SK-N-SH (cell line): ENCODE measurements around the gene CCDC141. TPM values are rescaled to one million over a fixed set of nuclear protein-coding genes. Genes with fewer than 3 reads are reported as not detected.

Experiments used
- CTCF ChIA-PET: fragments of 300-600, 350-600 bp; formaldehyde crosslinking; extraction: SDS; loops from one replicate; lab custom pipeline; 2021; lab: Yijun Ruan, JAX
- POLR2A ChIA-PET: fragments of 350-600 bp; sonication (Branson Sonifier 250); formaldehyde crosslinking; extraction: SDS; loops from one replicate; lab custom pipeline; 2020; ENCODE audit warnings: antibody characterized with exemption, inconsistent platforms; lab: Yijun Ruan, JAX
- DNase-seq: peaks from one replicate; pipeline ENCODE4 v3.0.0; 2012
- H2AFZ ChIP-seq: fragments of 200-600 bp; sonication (generic); 2 replicates; pipeline ENCODE4 v1.8.1; 2016; ENCODE audit warnings: antibody characterized with exemption, mild to moderate bottlenecking, low read depth
- H3F3A ChIP-seq: fragments of 200-600 bp; sonication (generic); replicated peaks from 2 replicates; pipeline ENCODE3; 2016; ENCODE audit warnings: antibody characterized with exemption, mild to moderate bottlenecking; ENCODE audit not compliant: insufficient read depth
- H3K27ac ChIP-seq, 2 experiments: fragments of 200-500 bp in 1 of 2; fragments of 200-600 bp in 1 of 2; sonication (Bioruptor generic) in 1 of 2; sonication (generic), shearing (Covaris generic) in 1 of 2; 2 replicates each; pipeline versions ENCODE4 v1.5.1 to v1.6.1; 2014 to 2016; ENCODE audit warnings: low read depth in 2 of 2, inconsistent platforms in 1 of 2, low read length in 1 of 2, mild to moderate bottlenecking in 1 of 2, mixed read lengths in 1 of 2
- H3K27me3 ChIP-seq: fragments of 200-600 bp; sonication (generic), shearing (Covaris generic); 2 replicates; pipeline ENCODE4 v1.6.1; 2016; ENCODE audit warnings: mixed run types; ENCODE audit not compliant: insufficient read depth
- H3K36me3 ChIP-seq, 2 experiments: fragments of 200-500 bp in 1 of 2; fragments of 200-600 bp in 1 of 2; sonication (Bioruptor generic) in 1 of 2; sonication (generic) in 1 of 2; replicated peaks in 1 of 2; 2 replicates each; pipeline versions ENCODE3 to v1.5.1; 2014 to 2016; ENCODE audit warnings: low read length in 1 of 2, mild to moderate bottlenecking in 1 of 2; ENCODE audit not compliant: insufficient read depth in 2 of 2, control insufficient read depth in 1 of 2
- H3K4me1 ChIP-seq, 2 experiments: fragments of 200-500 bp in 1 of 2; fragments of 200-600 bp in 1 of 2; sonication (Bioruptor generic) in 1 of 2; sonication (generic), shearing (Covaris generic) in 1 of 2; 2 replicates each; pipeline versions ENCODE4 v1.5.1 to v1.6.1; 2014 to 2016; ENCODE audit warnings: low read depth in 1 of 2, low read length in 1 of 2, mixed run types in 1 of 2; ENCODE audit not compliant: insufficient read depth in 2 of 2, control insufficient read depth in 1 of 2
- H3K4me2 ChIP-seq: fragments of 200-600 bp; sonication (generic), shearing (Covaris generic); 2 replicates; pipeline ENCODE4 v1.6.1; 2017; ENCODE audit warnings: mixed run types
- H3K4me3 ChIP-seq, 2 experiments: fragments of 200-500 bp in 1 of 2; fragments of 200-600 bp in 1 of 2; sonication (Bioruptor generic) in 1 of 2; sonication (generic), shearing (Covaris generic) in 1 of 2; 2 replicates each; pipeline versions ENCODE4 v1.5.1 to v1.8.1; 2014 to 2016; ENCODE audit warnings: low read depth in 2 of 2, inconsistent platforms in 1 of 2, low read length in 1 of 2, mild to moderate bottlenecking in 1 of 2, mixed read lengths in 1 of 2, moderate library complexity in 1 of 2
- H3K79me2 ChIP-seq: fragments of 200-600 bp; sonication (generic); 2 replicates; pipeline ENCODE4 v1.8.1; 2017; ENCODE audit warnings: mild to moderate bottlenecking; ENCODE audit not compliant: insufficient read depth
- H3K9ac ChIP-seq: fragments of 200-600 bp; sonication (generic); 2 replicates; pipeline ENCODE4 v1.6.1; 2017; ENCODE audit warnings: mixed run types
- H3K9me2 ChIP-seq: fragments of 200-600 bp; sonication (generic); 2 replicates; pipeline ENCODE4 v1.6.1; 2017; ENCODE audit warnings: mixed run types
- H3K9me3 ChIP-seq: fragments of 200-600 bp; sonication (generic); 2 replicates; pipeline ENCODE4 v1.6.1; 2017; ENCODE audit warnings: mixed run types, mild to moderate bottlenecking, moderate library complexity
- H4K20me1 ChIP-seq: fragments of 200-600 bp; sonication (generic); 2 replicates; pipeline ENCODE4 v1.6.1; 2017; ENCODE audit warnings: mild to moderate bottlenecking, mixed run types; ENCODE audit not compliant: insufficient read depth
- CHD2 ChIP-seq: fragments of 150-350 bp; IDR thresholded peaks from 2 replicates; pipeline ENCODE4 v1.6.1; 2018; ENCODE audit warnings: low read length; ENCODE audit not compliant: partially characterized antibody
- ELF1 ChIP-seq: IDR thresholded peaks from 2 replicates; pipeline ENCODE4 v1.4.0; 2012
- EP300 ChIP-seq, 2 experiments: IDR thresholded peaks; 2 replicates each; pipeline versions ENCODE4 v1.4.0 to v1.6.1; 2012; ENCODE audit warnings: borderline replicate concordance in 1 of 2, low read depth in 1 of 2, low read length in 1 of 2
- EZH2phosphoT487 ChIP-seq: fragments of 200-600 bp; sonication (generic); IDR thresholded peaks from 2 replicates; pipeline ENCODE4 v1.6.1; 2017; ENCODE audit warnings: low read depth, mixed run types, mild to moderate bottlenecking, antibody characterized with exemption, moderate library complexity, borderline replicate concordance
- FOSL2 ChIP-seq: IDR thresholded peaks from 2 replicates; pipeline ENCODE4 v1.4.0; 2012; ENCODE audit warnings: low read depth, mild to moderate bottlenecking, moderate library complexity, borderline replicate concordance
- FOXJ3 ChIP-seq: sonication (generic); formaldehyde crosslinking; IDR thresholded peaks from 2 replicates; pipeline ENCODE4 v1.5.1; 2020; ENCODE audit warnings: mild to moderate bottlenecking, missing genetic modification reagents
- IRF3 ChIP-seq: fragments of 150-350 bp; IDR thresholded peaks from 2 replicates; pipeline ENCODE4 v1.6.1; 2016; ENCODE audit warnings: mild to moderate bottlenecking, low read depth, low read length
- MAX ChIP-seq: IDR thresholded peaks from 2 replicates; pipeline ENCODE4 v1.4.0; 2012; ENCODE audit warnings: low read depth
- MXI1 ChIP-seq: IDR thresholded peaks from 2 replicates; pipeline ENCODE4 v1.6.1; 2012; ENCODE audit warnings: mild to moderate bottlenecking, low read depth, low read length, improper control_type of control experiment
- PBX3 ChIP-seq: IDR thresholded peaks from 2 replicates; pipeline ENCODE4; 2012
- SMC3 ChIP-seq: IDR thresholded peaks from 2 replicates; pipeline ENCODE4 v1.6.1; 2012; ENCODE audit warnings: low read depth, low read length, improper control_type of control experiment
- TAF1 ChIP-seq: IDR thresholded peaks from 2 replicates; pipeline ENCODE4 v1.6.1; 2012; ENCODE audit warnings: low read depth, mild to moderate bottlenecking, low read length, moderate library complexity, borderline replicate concordance
- TCF12 ChIP-seq: IDR thresholded peaks from 2 replicates; pipeline ENCODE4 v1.4.0; 2012
- YY1 ChIP-seq: IDR thresholded peaks from 2 replicates; pipeline ENCODE4 v1.4.0; 2012; ENCODE audit warnings: low read depth, mild to moderate bottlenecking
- ZBTB33 ChIP-seq: IDR thresholded peaks from 2 replicates; pipeline ENCODE4 v1.4.0; 2012; ENCODE audit warnings: low read depth, borderline replicate concordance
- WGBS: methylation state at CpG from one replicate; pipeline ENCODE4 v1.1.6; 2017; ENCODE audit warnings: low lambda C conversion rate; 5-methylcytosine and 5-hydroxymethylcytosine counted together
- polyA plus RNA-seq, 3 experiments: library from polyadenylated mRNA; depleted of rRNA; stranded (reverse); fragments of >200 nt; gene quantifications; 2 replicates each; pipeline ENCODE4 v1.2.3, GENCODE V29; 2012

Gene CCDC141
- polyA plus RNA-seq, 1 of the 3 experiments (the other 2 are of a cell fraction): 0.02 TPM

GRCh38 chr2:179051250-179051649, 1.3 kb upstream of the CCDC141 start:
- Histone ChIP-seq H3K27me3 (no peaks in the 10 kb centered on the region), H3K9ac (no peak overlapping the region), H3K27ac (no peak overlapping the region), H3K36me3 (no peaks in the 10 kb centered on the region), H3K4me1 (peaks cover 0 to 7% of the 10 kb centered on the region in 2 experiments; a peak in 2 of 4 replicates), H3F3A (no peaks in the 10 kb centered on the region), H2AFZ (no peak overlapping the region), H3K79me2 (no peaks in the 10 kb centered on the region), H3K4me2 (no peak overlapping the region), H3K9me3 (no peaks in the 10 kb centered on the region), H3K9me2 (no peaks in the 10 kb centered on the region), H3K4me3 (no peak overlapping the region), H4K20me1 (no peaks in the 10 kb centered on the region)
- CTCF ChIA-PET: interaction anchor here (1.6 kb wide), 1 partner anchor 8 kb away, joined by 4 read pairs; no protein-coding TSS in a partner anchor
- POLR2A ChIA-PET: no interaction called here
- 54% methylated on average over 4 of the region's 4 CpGs for WGBS
- no peak for DNase-seq
- TF ChIP-seq YY1: no peak
- no peak for TF ChIP-seq FOSL2
- no peak for TF ChIP-seq TCF12
- TF ChIP-seq IRF3: no peak
- TF ChIP-seq MXI1: no peak
- no peak for TF ChIP-seq ZBTB33
- no peak for TF ChIP-seq SMC3
- no peak for TF ChIP-seq PBX3
- TF ChIP-seq EP300 (IDR thresholded peaks at IDR 0.05; ENCODE audit: borderline replicate concordance in 1 of 2, low read depth in 1 of 2, low read length in 1 of 2): no peak
- no peak for TF ChIP-seq ELF1
- TF ChIP-seq EZH2phosphoT487: no peak
- no peak for TF ChIP-seq MAX
- no peak for TF ChIP-seq CHD2
- TF ChIP-seq FOXJ3 (CRISPR knock-in tag): no peak
- no peak for TF ChIP-seq TAF1
